Measurements from ENCODE around the gene ENPEP. TPM values are rescaled to one million over a fixed set of nuclear protein-coding genes. Genes with fewer than 3 reads are reported as not detected.

Gene ENPEP
- total RNA-seq, 1 experiment from 2014 or later, result 16.5 TPM

DNA sequence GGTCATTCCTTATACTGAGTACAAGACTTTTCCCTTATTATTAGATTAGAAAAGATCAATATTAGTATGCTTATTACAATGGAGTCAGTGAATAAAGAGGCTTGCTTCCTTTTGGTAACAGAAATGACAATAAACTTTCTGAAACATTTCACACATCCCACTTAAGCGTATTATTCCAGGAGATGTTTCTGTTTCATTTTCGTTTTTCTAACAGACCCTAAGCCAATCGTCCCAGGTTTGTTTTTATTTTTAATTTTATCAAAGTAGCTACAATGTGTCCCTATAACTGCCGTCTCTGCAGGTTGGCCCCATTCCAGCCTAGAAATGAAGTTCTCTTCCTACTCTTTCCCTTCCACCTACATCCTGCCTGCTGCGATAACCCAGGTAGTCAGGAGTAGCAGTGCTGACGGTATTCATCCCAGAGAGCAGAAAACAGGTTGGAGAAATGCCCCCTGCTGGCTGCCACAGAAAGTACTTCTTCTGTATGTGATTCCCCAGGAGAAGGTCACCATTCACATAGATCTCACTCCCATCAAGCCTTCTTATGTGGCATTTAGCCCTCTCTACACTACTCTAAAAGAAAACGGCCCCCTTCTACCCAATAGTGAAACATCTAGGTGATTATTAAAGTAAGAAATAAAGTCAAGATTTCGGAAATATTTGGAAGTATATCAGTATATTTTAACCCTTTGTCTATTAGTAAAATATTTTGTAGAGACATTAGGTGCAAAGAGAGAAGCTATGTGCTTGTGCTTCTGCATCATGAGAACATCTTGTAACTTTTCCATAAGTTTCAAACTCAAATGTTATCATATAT is 40.4 kb downstream of the ENPEP start:
- peak; percentile 77 to 81 for DNase-seq (ENCODE audit: low read depth in 1 of 2, low spot score in 2 of 2)
- H3K27ac ChIP-seq, result peak overlapping the region; percentile 56
- peak overlapping the region; percentile 50 for H3K4me3 ChIP-seq
- peaks cover 9% of the 10 kb centered on the region for H3K4me1 ChIP-seq (replicated peaks)
- H3K9me3 ChIP-seq (replicated peaks), result no peaks in the 10 kb centered on the region
- no peaks in the 10 kb centered on the region; the same call in 1 of the 2 replicates for H3K36me3 ChIP-seq
- H3K27me3 ChIP-seq (replicated peaks), result no peaks in the 10 kb centered on the region

DNA sequence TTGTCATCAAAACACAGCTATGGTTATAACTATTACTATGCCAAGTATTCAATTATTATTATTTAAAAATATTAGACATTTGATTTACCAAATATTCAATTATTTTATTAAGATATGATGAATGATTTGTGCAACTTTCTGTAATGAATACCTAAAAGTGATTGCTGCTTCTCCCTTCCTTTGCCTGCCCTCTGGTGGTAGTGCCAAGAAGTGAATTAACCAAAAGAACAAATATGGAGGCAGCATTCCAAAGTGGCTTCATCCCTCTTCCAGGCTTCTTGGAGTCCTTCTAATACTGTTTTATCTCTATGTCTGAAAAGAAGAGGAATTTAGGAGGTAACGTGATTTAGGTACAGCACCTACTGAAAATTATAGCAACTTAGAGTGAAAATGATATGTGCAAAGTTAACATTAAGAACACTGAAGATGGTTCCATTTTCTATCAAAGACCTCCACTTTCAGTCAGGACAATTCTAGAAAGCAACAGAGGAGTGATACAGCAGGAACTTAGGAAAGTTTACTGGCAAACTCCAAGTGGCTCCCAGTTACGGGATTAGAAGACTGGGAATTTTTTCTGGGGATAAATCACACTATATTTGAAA is 43.0 kb downstream of the ENPEP start:
- no peak overlapping the region for H3K4me3 ChIP-seq
- H3K36me3 ChIP-seq, result no peaks in the 10 kb centered on the region; the same call in 1 of the 2 replicates
- no peaks in the 10 kb centered on the region for H3K9me3 ChIP-seq (replicated peaks)
- no peaks in the 10 kb centered on the region for H3K27me3 ChIP-seq (replicated peaks)
- DNase-seq (ENCODE audit: low read depth in 1 of 2, low spot score in 2 of 2), result no peak
- no peak overlapping the region for H3K27ac ChIP-seq
- H3K4me1 ChIP-seq (replicated peaks), result peaks cover 9% of the 10 kb centered on the region

DNA sequence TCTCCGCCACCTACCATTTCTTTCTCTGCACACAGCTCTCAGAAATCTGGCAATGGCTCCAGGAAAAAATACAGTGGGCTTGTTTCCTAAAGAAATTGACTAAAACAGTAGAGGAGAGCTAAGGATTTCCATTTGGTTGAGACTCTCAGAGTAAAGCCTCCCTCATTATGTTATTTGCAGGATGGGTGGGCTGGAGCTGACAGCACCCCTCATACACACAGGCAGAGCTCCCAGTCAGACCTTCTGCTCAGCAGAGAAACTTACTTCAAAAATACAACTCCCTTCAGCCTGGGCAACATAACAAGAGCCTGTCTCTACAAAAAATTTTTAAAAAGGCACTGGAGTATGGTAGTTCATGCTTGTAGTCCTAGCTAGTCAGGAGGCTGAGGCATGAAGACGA is 44.9 kb downstream of the ENPEP start:
- H3K36me3 ChIP-seq, result no peaks in the 10 kb centered on the region; the same call in 1 of the 2 replicates
- no peak for DNase-seq (ENCODE audit: low read depth in 1 of 2, low spot score in 2 of 2)
- H3K4me1 ChIP-seq (replicated peaks), result no peaks in the 10 kb centered on the region
- no peaks in the 10 kb centered on the region for H3K27me3 ChIP-seq (replicated peaks)
- no peaks in the 10 kb centered on the region for H3K9me3 ChIP-seq (replicated peaks)
- H3K27ac ChIP-seq, result no peak overlapping the region
- H3K4me3 ChIP-seq, result no peak overlapping the region

DNA sequence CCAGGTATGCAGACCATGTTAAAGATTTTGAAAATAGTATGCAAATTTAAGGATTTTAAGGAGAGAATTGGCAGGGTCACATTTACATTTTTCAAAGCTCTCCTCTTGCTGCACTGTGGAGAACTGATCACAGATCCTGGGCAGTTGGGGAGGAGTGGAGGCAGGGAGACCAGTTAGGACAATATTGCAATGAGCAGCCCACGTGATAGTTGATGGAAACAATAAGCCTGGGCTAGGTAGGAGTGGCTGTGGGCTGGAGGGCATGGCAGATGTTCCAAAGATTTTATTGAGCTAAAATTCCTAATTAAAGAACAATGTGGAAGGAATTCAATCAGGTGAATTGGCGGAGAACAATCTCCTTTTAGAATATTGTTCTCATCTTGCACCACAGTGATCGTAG is 50.6 kb downstream of the ENPEP start:
- no peaks in the 10 kb centered on the region for H3K9me3 ChIP-seq (replicated peaks)
- no peak for DNase-seq (ENCODE audit: low read depth in 1 of 2, low spot score in 2 of 2)
- H3K4me3 ChIP-seq, result no peak overlapping the region
- no peaks in the 10 kb centered on the region for H3K4me1 ChIP-seq (replicated peaks)
- H3K27ac ChIP-seq, result no peak overlapping the region
- no peaks in the 10 kb centered on the region for H3K27me3 ChIP-seq (replicated peaks)
- no peaks in the 10 kb centered on the region; the same call in 1 of the 2 replicates for H3K36me3 ChIP-seq

DNA sequence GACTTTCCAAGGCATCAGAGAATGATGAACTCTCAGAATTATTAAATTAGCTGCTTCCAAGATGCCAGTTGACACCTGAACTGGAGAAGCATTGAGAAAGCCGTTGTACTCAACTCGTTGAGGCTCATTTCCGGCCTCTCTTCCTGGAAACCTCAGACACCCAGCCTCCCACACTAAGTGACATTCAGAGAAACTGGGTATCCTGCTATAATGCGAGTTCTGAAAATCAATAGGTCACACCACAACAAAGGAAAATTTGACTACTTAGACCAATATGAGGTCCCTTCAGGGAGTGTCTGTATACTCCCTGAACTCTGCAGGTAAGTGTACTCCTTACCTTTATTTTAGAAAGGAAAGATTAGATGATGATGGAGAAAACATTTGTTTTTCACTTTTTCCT is 51.2 kb downstream of the ENPEP start:
- no peaks in the 10 kb centered on the region; the same call in 1 of the 2 replicates for H3K36me3 ChIP-seq
- no peak overlapping the region for H3K27ac ChIP-seq
- H3K9me3 ChIP-seq (replicated peaks), result no peaks in the 10 kb centered on the region
- no peaks in the 10 kb centered on the region for H3K27me3 ChIP-seq (replicated peaks)
- DNase-seq (ENCODE audit: low read depth in 1 of 2, low spot score in 2 of 2), result no peak
- no peaks in the 10 kb centered on the region for H3K4me1 ChIP-seq (replicated peaks)
- H3K4me3 ChIP-seq, result no peak overlapping the region

DNA sequence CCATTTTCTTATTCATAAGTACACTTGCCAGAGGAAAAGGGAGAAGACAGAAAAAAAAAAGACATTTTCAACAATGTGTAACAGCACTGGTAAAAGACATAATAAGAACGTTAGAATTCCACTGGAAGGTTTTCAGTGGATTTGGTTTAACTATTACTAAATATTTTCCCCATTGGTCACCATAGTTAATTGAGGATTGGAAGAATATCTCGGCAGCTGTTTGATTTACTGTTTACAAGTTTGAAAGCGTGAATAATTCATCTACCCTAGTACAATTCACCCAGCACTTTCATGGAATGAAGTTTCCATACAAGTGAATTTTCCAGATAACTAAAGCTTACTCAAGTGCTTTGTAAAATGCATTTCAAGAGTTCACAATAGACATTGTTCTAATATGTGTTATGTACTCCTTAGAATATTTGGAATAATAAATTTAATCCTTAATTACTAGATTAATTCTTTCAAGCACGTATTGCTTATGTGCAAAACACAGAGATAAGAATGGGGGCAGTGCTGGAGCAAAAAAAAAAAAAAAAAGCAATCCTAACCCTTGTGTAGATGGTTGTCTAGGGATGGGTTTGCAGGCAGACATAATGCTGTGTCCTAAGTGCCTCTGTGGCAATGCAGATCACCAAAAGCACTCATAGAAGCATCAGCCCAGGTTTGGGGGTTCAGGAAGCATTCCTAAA is 57.1 kb downstream of the ENPEP start:
- Histone ChIP-seq H3K36me3 (peaks cover 7% of the 10 kb centered on the region), H3K4me1 (replicated peaks) (peaks cover 11% of the 10 kb centered on the region), H3K27ac (peak overlapping the region; percentile 87), H3K9me3 (replicated peaks) (peaks cover 4% of the 10 kb centered on the region; the same call in 1 of the 2 replicates), H3K4me3 (no peak overlapping the region), H3K27me3 (replicated peaks) (no peaks in the 10 kb centered on the region)
- no peak for DNase-seq (ENCODE audit: low read depth in 1 of 2, low spot score in 2 of 2)

DNA sequence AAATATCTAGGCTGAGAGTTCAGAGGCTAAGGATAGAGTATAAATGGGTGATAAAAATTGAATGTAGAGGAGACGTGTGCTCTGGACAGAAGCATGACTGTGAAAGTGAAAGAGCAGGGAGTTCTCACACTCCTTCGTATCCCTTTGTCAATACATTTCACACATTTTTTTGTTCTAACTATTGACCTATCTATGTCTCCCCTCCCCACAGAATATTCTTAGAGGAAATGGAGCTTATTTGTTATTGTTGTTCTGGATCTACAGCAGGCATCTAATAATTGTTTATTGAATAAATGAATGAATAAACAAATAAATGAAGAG is 57.6 kb downstream of the ENPEP start:
- Histone ChIP-seq H3K9me3 (replicated peaks) (peaks cover 7% of the 10 kb centered on the region; the same call in 1 of the 2 replicates), H3K27me3 (replicated peaks) (no peaks in the 10 kb centered on the region), H3K36me3 (peaks cover 7% of the 10 kb centered on the region), H3K27ac (peak overlapping the region; percentile 87), H3K4me1 (replicated peaks) (peaks cover 11% of the 10 kb centered on the region), H3K4me3 (no peak overlapping the region)
- DNase-seq (ENCODE audit: low read depth in 1 of 2, low spot score in 2 of 2), result no peak

DNA sequence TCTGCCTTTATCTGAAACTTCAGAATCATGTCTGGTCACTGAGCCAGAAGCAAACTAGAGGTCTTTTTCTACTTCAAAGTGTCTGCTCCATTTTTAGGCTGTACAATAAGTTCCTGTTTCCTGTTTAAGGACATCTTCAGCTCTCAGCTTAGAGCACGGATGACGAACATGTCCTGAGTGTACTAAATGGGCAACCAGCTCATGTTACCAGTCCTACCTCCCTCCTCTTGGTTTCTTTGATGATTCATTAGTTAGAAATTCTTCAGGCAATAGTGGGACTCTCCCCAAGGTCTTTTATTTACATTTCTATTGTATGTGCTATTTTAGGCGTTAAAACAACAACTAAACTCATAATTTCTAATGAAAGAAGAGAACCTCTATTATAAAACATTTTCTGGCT is 58.0 kb downstream of the ENPEP start:
- Histone ChIP-seq H3K4me1 (replicated peaks) (peaks cover 11% of the 10 kb centered on the region), H3K9me3 (replicated peaks) (peaks cover 7% of the 10 kb centered on the region; the same call in 1 of the 2 replicates), H3K27me3 (replicated peaks) (no peaks in the 10 kb centered on the region), H3K4me3 (no peak overlapping the region), H3K27ac (peak overlapping the region; percentile 87), H3K36me3 (peaks cover 7% of the 10 kb centered on the region)
- DNase-seq (ENCODE audit: low read depth in 1 of 2, low spot score in 2 of 2), result peak; percentile 83 to 86

DNA sequence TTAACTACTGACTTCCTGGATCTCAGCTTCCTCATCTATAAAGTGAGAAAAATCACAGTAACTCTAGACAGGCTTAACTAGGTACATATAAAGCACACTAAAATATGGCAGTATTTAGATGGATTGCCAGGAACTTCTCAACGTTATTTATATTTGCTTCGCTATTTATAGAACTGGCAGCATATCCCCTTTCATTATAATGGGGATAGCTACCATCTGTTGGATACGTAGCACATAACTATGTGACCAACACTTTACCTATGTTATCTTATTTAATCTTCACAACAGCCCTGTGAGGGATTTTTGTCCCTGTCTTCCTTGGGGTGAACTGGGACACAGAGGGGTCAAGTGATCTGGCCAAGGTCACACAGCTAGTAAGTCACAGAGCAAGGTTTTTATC is 64.6 kb downstream of the ENPEP start:
- H3K27ac ChIP-seq, result no peak overlapping the region
- H3K4me3 ChIP-seq, result no peak overlapping the region
- peaks cover 4% of the 10 kb centered on the region; the same call in 1 of the 2 replicates for H3K36me3 ChIP-seq
- H3K4me1 ChIP-seq (replicated peaks), result no peaks in the 10 kb centered on the region
- H3K27me3 ChIP-seq (replicated peaks), result no peaks in the 10 kb centered on the region
- no peak for DNase-seq (ENCODE audit: low read depth in 1 of 2, low spot score in 2 of 2)
- H3K9me3 ChIP-seq (replicated peaks), result 0 out of 2 replicates have a peak, but pooled peaks cover 7% of the 10 kb centered on the region

DNA sequence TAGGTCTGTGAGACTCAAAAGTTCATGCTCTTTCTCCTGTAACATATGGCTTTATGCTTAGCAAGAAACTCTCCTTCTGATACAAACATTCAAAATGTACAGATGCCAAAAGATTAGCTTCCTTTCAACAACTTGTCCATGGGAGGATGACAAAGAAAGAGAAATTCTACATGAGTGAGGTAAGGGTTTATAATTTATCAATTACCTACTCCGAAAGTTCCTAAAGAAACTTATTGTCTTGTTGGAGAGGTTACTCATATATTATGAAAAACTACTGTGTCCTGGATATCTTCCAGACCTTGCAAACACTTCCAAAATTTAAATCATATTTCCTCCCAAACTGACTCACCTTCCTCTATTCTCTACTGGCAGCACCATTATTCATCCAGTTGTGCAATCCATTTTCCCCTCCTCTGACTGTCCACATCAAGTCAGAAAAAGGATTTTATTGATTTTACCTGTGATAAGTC is 65.1 kb downstream of the ENPEP start:
- H3K36me3 ChIP-seq, result peaks cover 4% of the 10 kb centered on the region; the same call in 1 of the 2 replicates
- H3K4me1 ChIP-seq (replicated peaks), result no peaks in the 10 kb centered on the region
- H3K4me3 ChIP-seq, result no peak overlapping the region
- 0 out of 2 replicates have a peak, but pooled peaks cover 7% of the 10 kb centered on the region for H3K9me3 ChIP-seq (replicated peaks)
- H3K27ac ChIP-seq, result no peak overlapping the region
- H3K27me3 ChIP-seq (replicated peaks), result no peaks in the 10 kb centered on the region
- DNase-seq (ENCODE audit: low read depth in 1 of 2, low spot score in 2 of 2), result no peak

DNA sequence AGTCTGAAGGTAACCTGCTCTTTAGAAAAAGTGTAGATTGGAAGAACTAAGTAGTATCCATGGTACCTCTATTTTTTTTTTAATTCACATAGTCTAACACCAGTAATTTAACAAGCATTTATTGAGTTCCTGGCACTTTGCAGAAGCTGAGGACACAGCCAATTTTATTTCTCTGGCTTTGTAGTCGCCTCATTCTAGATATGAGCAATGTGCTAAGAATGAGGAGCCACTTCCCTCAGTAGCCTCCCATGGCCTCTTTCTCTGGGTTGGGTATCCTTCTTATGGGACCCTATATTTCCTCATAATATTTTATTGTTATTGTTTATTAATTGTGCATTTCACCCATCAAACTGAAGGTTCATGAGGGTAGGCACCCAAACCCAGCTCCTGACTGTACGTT is 67.6 kb downstream of the ENPEP start:
- no peak overlapping the region for H3K27ac ChIP-seq
- no peak overlapping the region for H3K4me3 ChIP-seq
- no peaks in the 10 kb centered on the region for H3K27me3 ChIP-seq (replicated peaks)
- no peaks in the 10 kb centered on the region; the same call in 1 of the 2 replicates for H3K36me3 ChIP-seq
- no peaks in the 10 kb centered on the region for H3K4me1 ChIP-seq (replicated peaks)
- no peak for DNase-seq (ENCODE audit: low read depth in 1 of 2, low spot score in 2 of 2)
- H3K9me3 ChIP-seq (replicated peaks), result no peaks in the 10 kb centered on the region

DNA sequence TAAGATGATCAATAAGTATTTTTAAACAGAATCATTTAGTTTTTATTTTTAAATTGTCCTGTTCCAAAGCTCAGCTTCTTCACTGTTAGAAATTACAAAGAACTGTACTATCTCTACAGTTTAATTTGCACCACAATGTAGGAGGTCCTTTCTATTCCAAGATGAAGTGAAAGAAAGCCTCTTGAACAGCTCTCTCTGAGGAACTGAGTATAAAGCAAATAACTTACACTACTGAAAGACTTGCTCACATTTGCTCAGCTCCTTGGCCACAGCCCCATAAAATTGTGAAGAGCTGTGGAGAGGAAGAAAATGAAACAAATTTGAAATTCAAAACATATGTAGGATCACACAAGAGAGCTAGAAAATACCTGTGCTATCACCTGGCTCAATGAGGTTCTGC is 68.6 kb downstream of the ENPEP start:
- no peaks in the 10 kb centered on the region for H3K9me3 ChIP-seq (replicated peaks)
- H3K36me3 ChIP-seq, result no peaks in the 10 kb centered on the region
- no peaks in the 10 kb centered on the region for H3K27me3 ChIP-seq (replicated peaks)
- no peak overlapping the region for H3K4me3 ChIP-seq
- no peak overlapping the region for H3K27ac ChIP-seq
- DNase-seq (ENCODE audit: low read depth in 1 of 2, low spot score in 2 of 2), result no peak
- no peaks in the 10 kb centered on the region; the same call in 1 of the 2 replicates for H3K4me1 ChIP-seq (replicated peaks)

DNA sequence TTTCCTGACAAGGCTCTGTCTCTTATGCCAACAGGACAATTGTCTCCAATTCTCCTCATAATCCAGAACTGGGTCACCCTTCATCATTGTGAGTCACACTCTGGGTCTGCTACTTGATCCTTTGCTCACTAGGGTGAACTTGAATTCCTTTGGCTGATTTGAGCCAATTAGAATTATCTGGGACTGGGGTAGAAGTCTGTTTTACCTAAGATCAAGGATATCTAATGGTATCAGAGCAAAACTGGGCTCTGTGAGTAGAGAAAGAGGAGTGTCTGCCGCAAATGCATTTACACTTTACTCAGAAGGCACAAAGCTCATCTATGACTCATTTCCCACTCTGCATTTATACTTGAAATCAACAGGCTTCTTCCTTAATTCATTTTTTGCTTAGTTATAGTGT is 74.3 kb downstream of the ENPEP start:
- no peaks in the 10 kb centered on the region for H3K36me3 ChIP-seq
- peak overlapping the region; percentile 28 for H3K27ac ChIP-seq
- no peaks in the 10 kb centered on the region for H3K9me3 ChIP-seq (replicated peaks)
- peak in 1 of 2 experiments; percentile 48 for DNase-seq (ENCODE audit: low read depth in 1 of 2, low spot score in 2 of 2)
- peaks cover 9% of the 10 kb centered on the region for H3K4me1 ChIP-seq (replicated peaks)
- no peaks in the 10 kb centered on the region for H3K27me3 ChIP-seq (replicated peaks)
- no peak overlapping the region for H3K4me3 ChIP-seq

DNA sequence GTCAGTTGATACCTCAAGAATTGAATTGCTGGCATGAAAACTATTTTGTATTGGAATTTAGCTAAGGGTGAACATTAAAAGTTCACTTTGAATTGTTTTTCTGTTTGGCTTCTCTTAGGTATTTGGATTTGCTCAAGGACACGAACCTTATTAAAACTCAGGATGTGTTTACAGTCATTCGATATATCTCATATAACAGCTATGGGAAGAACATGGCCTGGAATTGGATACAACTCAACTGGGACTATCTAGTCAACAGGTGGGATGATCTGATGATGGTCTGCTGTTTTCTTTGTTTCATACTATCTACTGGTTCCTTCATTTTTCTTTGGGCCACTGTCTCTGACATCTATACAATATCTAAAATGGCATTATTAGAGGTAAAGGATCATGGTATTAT is 77.2 kb downstream of the ENPEP start:
- Histone ChIP-seq H3K4me1 (replicated peaks) (peaks cover 9% of the 10 kb centered on the region), H3K36me3 (no peaks in the 10 kb centered on the region), H3K27ac (no peak overlapping the region), H3K9me3 (replicated peaks) (no peaks in the 10 kb centered on the region), H3K4me3 (no peak overlapping the region), H3K27me3 (replicated peaks) (no peaks in the 10 kb centered on the region)
- DNase-seq (ENCODE audit: low read depth in 1 of 2, low spot score in 2 of 2), result no peak

All from SJSA1 (cell line).